HepG2 (cell line): ENCODE results near the gene CKLF. TPM values are rescaled to one million over a fixed set of nuclear protein-coding genes. Genes with fewer than 3 reads are reported as not detected.

Experiments used
- CENPX ChIP-seq: sonication (generic); formaldehyde crosslinking; IDR thresholded peaks from 2 replicates; pipeline ENCODE4 v1.9.0; 2021; ENCODE audit warnings: mild to moderate bottlenecking, missing genetic modification reagents, moderate library complexity
- CHD2 ChIP-seq: IDR thresholded peaks from 2 replicates; pipeline ENCODE4 v1.6.1; 2011; ENCODE audit warnings: low read depth, low read length, improper control_type of control experiment
- HNRNPLL ChIP-seq: fragments of 200-400 bp; formaldehyde crosslinking; IDR thresholded peaks from 2 replicates; pipeline ENCODE4 v1.6.1; 2017; ENCODE audit warnings: mild to moderate bottlenecking, low read depth, low read length; ENCODE audit not compliant: poor library complexity, severe bottlenecking
- LCORL ChIP-seq, 2 experiments: fragments of 450-650 bp in 1 of 2; sonication (generic) in 1 of 2; formaldehyde crosslinking in 1 of 2; IDR thresholded peaks; 2 replicates each; pipeline versions ENCODE4 v1.5.0 to v1.6.1; 2017 to 2020; ENCODE audit warnings: antibody characterized with exemption in 1 of 2, missing genetic modification reagents in 1 of 2
- NFKB2 ChIP-seq: sonication (generic); formaldehyde crosslinking; IDR thresholded peaks from 2 replicates; pipeline ENCODE4 v1.4.0; 2020; ENCODE audit warnings: missing genetic modification reagents, borderline replicate concordance
- RAD51 ChIP-seq: fragments of 450-650 bp; IDR thresholded peaks from 2 replicates; pipeline ENCODE4 v1.6.1; 2016; ENCODE audit warnings: borderline replicate concordance
- SIN3B ChIP-seq: fragments of 150-350 bp; IDR thresholded peaks from 2 replicates; pipeline ENCODE4 v1.6.1; 2014; ENCODE audit warnings: low read length
- ZNF260 ChIP-seq: sonication (generic); formaldehyde crosslinking; IDR thresholded peaks from 2 replicates; pipeline ENCODE4 v1.4.0; 2020; ENCODE audit warnings: missing genetic modification reagents, low read depth, mild to moderate bottlenecking, borderline replicate concordance
- ZNF33B ChIP-seq: sonication (generic); formaldehyde crosslinking; IDR thresholded peaks from 2 replicates; pipeline ENCODE4 v1.5.1; 2020; ENCODE audit warnings: mild to moderate bottlenecking, missing genetic modification reagents
- ZNF547 ChIP-seq: sonication (generic); formaldehyde crosslinking; IDR thresholded peaks from 2 replicates; pipeline ENCODE4 v1.5.1; 2020; ENCODE audit warnings: mild to moderate bottlenecking, missing genetic modification reagents
- ZNF563 ChIP-seq: sonication (generic); formaldehyde crosslinking; IDR thresholded peaks from 2 replicates; pipeline ENCODE4 v1.8.0; 2022; ENCODE audit warnings: mild to moderate bottlenecking, moderate library complexity, missing genetic modification reagents
- ZNF777 ChIP-seq: sonication (generic); formaldehyde crosslinking; IDR thresholded peaks from 2 replicates; pipeline ENCODE4 v1.4.0; 2020; ENCODE audit warnings: missing genetic modification reagents
- ZNF816 ChIP-seq: sonication (generic); formaldehyde crosslinking; IDR thresholded peaks from 2 replicates; pipeline ENCODE4 v1.8.0; 2022; ENCODE audit warnings: missing genetic modification reagents, mild to moderate bottlenecking, borderline replicate concordance
- polyA plus RNA-seq, 8 experiments: library from polyadenylated mRNA; depleted of rRNA in 3 of 8; stranded (reverse) in 7 of 8; unstranded in 1 of 8; fragments of >200 nt; fragmentation: Illumina TruSeq in 4 of 8; extraction: Trizol in 4 of 8; gene quantifications; 2 replicates each; pipeline versions ENCODE4 v1.2.1 to v1.2.3, GENCODE V29; 2011 to 2016; ENCODE audit warnings: low read depth in 4 of 8, missing spikeins in 1 of 8, mixed read lengths in 1 of 8; ENCODE audit not compliant: insufficient read depth in 1 of 8
- total RNA-seq, 5 experiments: library from RNA; depleted of rRNA; stranded (reverse); fragments of >200 nt; fragmentation: Illumina TruSeq; extraction: Trizol; gene quantifications; 2 replicates each; pipeline ENCODE4 v1.2.3, GENCODE V29; 2016; ENCODE audit warnings: low read depth in 1 of 5
- TF ChIP-seq, protein P1 (sequence below), 2 experiments: sonication (generic) in 1 of 2; formaldehyde crosslinking in 1 of 2; IDR thresholded peaks; 2 replicates each; pipeline versions ENCODE4 v1.6.1 to v1.9.0; 2014 to 2022; ENCODE audit warnings: antibody characterized with exemption in 1 of 2, borderline replicate concordance in 1 of 2, inconsistent platforms in 1 of 2, low read depth in 1 of 2, missing genetic modification reagents in 1 of 2
- TF ChIP-seq, protein P2 (sequence below): sonication (generic); formaldehyde crosslinking; IDR thresholded peaks from 2 replicates; pipeline ENCODE4 v1.5.1; 2020; ENCODE audit warnings: missing genetic modification reagents, mild to moderate bottlenecking, borderline replicate concordance
- TF ChIP-seq, protein P3 (sequence below), 2 experiments: fragments of 450-650 bp in 1 of 2; sonication (generic) in 1 of 2; formaldehyde crosslinking; IDR thresholded peaks; 2 replicates each; pipeline versions ENCODE4 v1.5.0 to v1.8.0; 2020 to 2022; ENCODE audit warnings: mild to moderate bottlenecking in 1 of 2, missing genetic modification reagents in 1 of 2

Gene CKLF
- total and polyA plus RNA-seq, 2 of the 13 experiments (the other 11 are each of a cell fraction or from before 2014, with no cell fraction given), result 120 to 167 TPM

DNA sequence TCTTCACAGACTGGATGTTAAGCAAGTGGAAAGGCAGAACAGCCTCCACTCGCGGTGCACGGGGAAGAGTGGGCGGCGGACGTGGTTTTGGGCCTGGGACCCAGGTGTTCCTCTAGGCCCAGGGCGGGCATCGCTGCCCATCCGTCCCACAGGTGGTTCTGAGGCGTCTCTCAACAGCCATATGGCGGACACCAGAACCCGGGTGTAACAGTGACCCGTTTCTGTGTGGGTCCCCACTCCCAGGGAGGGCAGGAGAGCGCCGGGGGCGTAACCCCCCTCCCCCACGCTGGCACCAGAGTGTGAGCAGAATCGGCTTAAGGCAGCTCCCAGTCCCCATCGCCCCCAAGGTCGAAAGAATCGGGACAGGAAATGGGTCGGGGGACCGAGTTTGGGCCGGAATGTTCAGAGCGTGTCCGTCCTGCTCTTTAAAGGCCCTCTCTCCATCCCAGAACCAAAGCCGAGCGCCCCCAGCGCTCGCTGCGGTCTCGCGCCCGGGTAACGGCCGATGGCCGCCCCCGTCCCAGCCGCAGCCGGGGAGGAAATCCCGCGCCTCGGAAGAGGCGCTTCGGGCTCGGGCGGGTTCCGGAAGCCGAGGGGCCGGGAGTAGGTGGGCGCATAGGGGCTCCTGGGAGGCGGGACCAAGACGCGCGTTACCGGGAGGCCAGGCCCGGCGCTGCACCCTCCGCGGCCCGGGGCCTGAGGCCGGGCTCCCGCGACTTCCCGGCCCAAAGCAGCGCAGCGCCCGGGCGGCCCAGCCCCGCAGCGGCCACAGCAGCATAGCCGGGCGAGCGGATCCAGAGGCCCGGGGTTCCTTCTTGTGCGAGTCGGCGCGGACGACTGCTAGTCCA is 2.9 kb upstream of the CKLF start, which contains the start of gene TK2 (continued):
- TF ChIP-seq LCORL (IDR thresholded peaks at IDR 0.05) (no peak), LCORL (CRISPR knock-in tag; IDR thresholded peaks at IDR 0.05) (peak; percentile 20; the same call in 1 of the 2 replicates), ZNF260 (CRISPR knock-in tag) (no peak), HNRNPLL (peak; percentile 83), ZNF547 (CRISPR knock-in tag) (peak; percentile 73; the same call in 1 of the 2 replicates), ZNF777 (CRISPR knock-in tag) (peak; percentile 59), CENPX (CRISPR knock-in tag) (no peak), ZNF816 (CRISPR knock-in tag) (peak; percentile 96; the same call in 1 of the 2 replicates), ZNF33B (CRISPR knock-in tag) (peak; percentile 65), CHD2 (0 out of 2 replicates have a peak, but pooled peaks have one; percentile 23), ZNF563 (CRISPR knock-in tag) (no peak; the same call in 1 of the 2 replicates), NFKB2 (CRISPR knock-in tag) (peak; percentile 45; the same call in 1 of the 2 replicates), SIN3B (no peak), RAD51 (no peak)
- TF ChIP-seq, protein P1, sequence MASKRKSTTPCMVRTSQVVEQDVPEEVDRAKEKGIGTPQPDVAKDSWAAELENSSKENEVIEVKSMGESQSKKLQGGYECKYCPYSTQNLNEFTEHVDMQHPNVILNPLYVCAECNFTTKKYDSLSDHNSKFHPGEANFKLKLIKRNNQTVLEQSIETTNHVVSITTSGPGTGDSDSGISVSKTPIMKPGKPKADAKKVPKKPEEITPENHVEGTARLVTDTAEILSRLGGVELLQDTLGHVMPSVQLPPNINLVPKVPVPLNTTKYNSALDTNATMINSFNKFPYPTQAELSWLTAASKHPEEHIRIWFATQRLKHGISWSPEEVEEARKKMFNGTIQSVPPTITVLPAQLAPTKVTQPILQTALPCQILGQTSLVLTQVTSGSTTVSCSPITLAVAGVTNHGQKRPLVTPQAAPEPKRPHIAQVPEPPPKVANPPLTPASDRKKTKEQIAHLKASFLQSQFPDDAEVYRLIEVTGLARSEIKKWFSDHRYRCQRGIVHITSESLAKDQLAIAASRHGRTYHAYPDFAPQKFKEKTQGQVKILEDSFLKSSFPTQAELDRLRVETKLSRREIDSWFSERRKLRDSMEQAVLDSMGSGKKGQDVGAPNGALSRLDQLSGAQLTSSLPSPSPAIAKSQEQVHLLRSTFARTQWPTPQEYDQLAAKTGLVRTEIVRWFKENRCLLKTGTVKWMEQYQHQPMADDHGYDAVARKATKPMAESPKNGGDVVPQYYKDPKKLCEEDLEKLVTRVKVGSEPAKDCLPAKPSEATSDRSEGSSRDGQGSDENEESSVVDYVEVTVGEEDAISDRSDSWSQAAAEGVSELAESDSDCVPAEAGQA (IDR thresholded peaks at IDR 0.05; ENCODE audit: low read depth), result 0 out of 2 replicates have a peak, but pooled peaks have one; percentile 3
- TF ChIP-seq, protein P1 (CRISPR knock-in tag; IDR thresholded peaks at IDR 0.05; ENCODE audit: borderline replicate concordance), result peak; percentile 93
- TF ChIP-seq, protein P2, sequence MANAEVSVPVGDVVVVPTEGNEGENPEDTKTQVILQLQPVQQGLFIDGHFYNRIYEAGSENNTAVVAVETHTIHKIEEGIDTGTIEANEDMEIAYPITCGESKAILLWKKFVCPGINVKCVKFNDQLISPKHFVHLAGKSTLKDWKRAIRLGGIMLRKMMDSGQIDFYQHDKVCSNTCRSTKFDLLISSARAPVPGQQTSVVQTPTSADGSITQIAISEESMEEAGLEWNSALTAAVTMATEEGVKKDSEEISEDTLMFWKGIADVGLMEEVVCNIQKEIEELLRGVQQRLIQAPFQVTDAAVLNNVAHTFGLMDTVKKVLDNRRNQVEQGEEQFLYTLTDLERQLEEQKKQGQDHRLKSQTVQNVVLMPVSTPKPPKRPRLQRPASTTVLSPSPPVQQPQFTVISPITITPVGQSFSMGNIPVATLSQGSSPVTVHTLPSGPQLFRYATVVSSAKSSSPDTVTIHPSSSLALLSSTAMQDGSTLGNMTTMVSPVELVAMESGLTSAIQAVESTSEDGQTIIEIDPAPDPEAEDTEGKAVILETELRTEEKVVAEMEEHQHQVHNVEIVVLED (CRISPR knock-in tag), result no peak
- TF ChIP-seq, protein P3, sequence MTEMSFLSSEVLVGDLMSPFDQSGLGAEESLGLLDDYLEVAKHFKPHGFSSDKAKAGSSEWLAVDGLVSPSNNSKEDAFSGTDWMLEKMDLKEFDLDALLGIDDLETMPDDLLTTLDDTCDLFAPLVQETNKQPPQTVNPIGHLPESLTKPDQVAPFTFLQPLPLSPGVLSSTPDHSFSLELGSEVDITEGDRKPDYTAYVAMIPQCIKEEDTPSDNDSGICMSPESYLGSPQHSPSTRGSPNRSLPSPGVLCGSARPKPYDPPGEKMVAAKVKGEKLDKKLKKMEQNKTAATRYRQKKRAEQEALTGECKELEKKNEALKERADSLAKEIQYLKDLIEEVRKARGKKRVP (CRISPR knock-in tag; IDR thresholded peaks at IDR 0.05), result peak in 1 of 2 experiments; percentile 17; a peak in 1 of 4 replicates
